Ishikawa (cell line): ENCODE results near the gene TDRD5.

Experiments
- CEBPB ChIP-seq: IDR thresholded peaks from 2 replicates; pipeline ENCODE4 v1.6.1; 2012
- CREB1 ChIP-seq: IDR thresholded peaks from 2 replicates; pipeline ENCODE4 v1.6.1; 2012; ENCODE audit warnings: low read depth
- EGR1 ChIP-seq: IDR thresholded peaks from 2 replicates; pipeline ENCODE4 v1.6.1; 2012
- EP300 ChIP-seq: IDR thresholded peaks from 2 replicates; pipeline ENCODE4 v1.6.1; 2012; ENCODE audit warnings: borderline replicate concordance
- FOXM1 ChIP-seq: IDR thresholded peaks from 2 replicates; pipeline ENCODE4 v1.6.1; 2012; ENCODE audit warnings: low read depth, borderline replicate concordance
- MAX ChIP-seq: IDR thresholded peaks from 2 replicates; pipeline ENCODE4 v1.6.1; 2012
- NFIC ChIP-seq: IDR thresholded peaks from 2 replicates; pipeline ENCODE4 v1.6.1; 2012
- RAD21 ChIP-seq: IDR thresholded peaks from 2 replicates; pipeline ENCODE4 v1.6.1; 2012; ENCODE audit warnings: low read depth
- REST ChIP-seq: IDR thresholded peaks from 2 replicates; pipeline ENCODE4 v1.6.1; 2012; ENCODE audit warnings: low read depth, mild to moderate bottlenecking
- TAF1 ChIP-seq: IDR thresholded peaks from 2 replicates; pipeline ENCODE4 v1.6.1; 2012; ENCODE audit warnings: low read depth, mild to moderate bottlenecking
- TCF12 ChIP-seq: IDR thresholded peaks from 2 replicates; pipeline ENCODE4 v1.6.1; 2012; ENCODE audit warnings: low read depth
- TEAD4 ChIP-seq: IDR thresholded peaks from 2 replicates; pipeline ENCODE4 v1.6.1; 2012
- USF1 ChIP-seq: IDR thresholded peaks from 2 replicates; pipeline ENCODE4 v1.6.1; 2012
- YY1 ChIP-seq: IDR thresholded peaks from 2 replicates; pipeline ENCODE4 v1.6.1; 2012; ENCODE audit warnings: low read depth
- ZBTB7A ChIP-seq: IDR thresholded peaks from 2 replicates; pipeline ENCODE4 v1.6.1; 2012; ENCODE audit warnings: low read depth

TDRD5 gene

GRCh38 chr1:179661018-179661417 is 69.4 kb downstream of the TDRD5 start:
- no peak for TF ChIP-seq USF1
- no peak for TF ChIP-seq RAD21

GRCh38 chr1:179663810-179664209 is 72.2 kb downstream of the TDRD5 start:
- TF ChIP-seq NFIC (no peak), FOXM1 (no peak), CREB1 (no peak), CEBPB (no peak), TCF12 (no peak), YY1 (no peak), EP300 (no peak), TEAD4 (no peak), RAD21 (no peak), MAX (no peak), ZBTB7A (no peak), EGR1 (no peak), REST (no peak), TAF1 (no peak), USF1 (no peak)

- no peak for TF ChIP-seq CREB1
- TF ChIP-seq YY1 = no peak
- TF ChIP-seq EP300 = no peak
- TF ChIP-seq TEAD4 = no peak
- TF ChIP-seq EGR1 = no peak
- no peak for TF ChIP-seq FOXM1
- no peak for TF ChIP-seq NFIC
- TF ChIP-seq USF1 = no peak
- TF ChIP-seq MAX = no peak
- TF ChIP-seq REST = no peak
- TF ChIP-seq TAF1 = no peak
- TF ChIP-seq CEBPB = no peak
- no peak for TF ChIP-seq ZBTB7A
- no peak for TF ChIP-seq RAD21
- no peak for TF ChIP-seq TCF12
Measured at GRCh38 chr1:179677882-179678281, 86.2 kb downstream of the TDRD5 start.

- no peak for TF ChIP-seq TCF12
- TF ChIP-seq REST = no peak
- TF ChIP-seq ZBTB7A = no peak
- no peak for TF ChIP-seq USF1
- TF ChIP-seq EP300 = no peak
- TF ChIP-seq YY1 = no peak
Measured at GRCh38 chr1:179702946-179703539, 111.4 kb downstream of the TDRD5 start.
